HG03565 (cell line): ENCODE measurements around the gene VWA7.
"Not testable (repeated sequence)": the region's sequence is repeated elsewhere in the genome, so short reads cannot be mapped to it uniquely, and the experiment has no call there.

Experiments used
- ATAC-seq: cut with Tn5 transposase; IDR thresholded peaks from one replicate; pipeline ENCODE4 v1.9.1; 2021; ENCODE audit warnings: mild to moderate bottlenecking, moderate library complexity; ENCODE audit not compliant: unreplicated experiment

The VWA7 gene

GRCh38 chr6:31805939-31806469 is 28.9 kb upstream of the VWA7 start:
- ATAC-seq: no peak

- not testable (repeated sequence) for ATAC-seq
Observed at GRCh38 chr6:31801031-31801927, 24.2 kb upstream of the VWA7 start.

- ATAC-seq: no peak
Observed at GRCh38 chr6:31799781-31800180, 22.7 kb upstream of the VWA7 start.

GRCh38 chr6:31797588-31797987 is 20.5 kb upstream of the VWA7 start:
- no peak for ATAC-seq

- no peak for ATAC-seq
Observed at GRCh38 chr6:31796993-31797385, 19.9 kb upstream of the VWA7 start.

GRCh38 chr6:31795616-31796298 is 18.6 kb upstream of the VWA7 start, which contains the start of gene VARS1:
Gene VARS1 (minus strand): TSS chr6:31795752. CDS start chr6:31795217, 535 bp downstream.
- ATAC-seq: peak; percentile 63

- no peak for ATAC-seq
Observed at GRCh38 chr6:31794866-31795615, 17.9 kb upstream of the VWA7 start.

GRCh38 chr6:31794294-31794865 is 17.3 kb upstream of the VWA7 start:
- no peak for ATAC-seq

- ATAC-seq: not testable (repeated sequence)
Observed at GRCh38 chr6:31793927-31794245, 16.8 kb upstream of the VWA7 start.

- ATAC-seq: no peak
Observed at GRCh38 chr6:31792761-31793171, 15.6 kb upstream of the VWA7 start.

GRCh38 chr6:31792090-31792374 is 14.9 kb upstream of the VWA7 start:
- ATAC-seq: no peak

GRCh38 chr6:31791324-31792089 is 14.4 kb upstream of the VWA7 start:
- ATAC-seq: no peak

- ATAC-seq: no peak
Observed at GRCh38 chr6:31785475-31785874, 8.3 kb upstream of the VWA7 start.

GRCh38 chr6:31784098-31784925 is 7.2 kb upstream of the VWA7 start:
- ATAC-seq: no peak

GRCh38 chr6:31782126-31782855 is 5.2 kb upstream of the VWA7 start:
- ATAC-seq: no peak

- no peak for ATAC-seq
Observed at GRCh38 chr6:31781244-31782125, 4.4 kb upstream of the VWA7 start.

- ATAC-seq: no peak
Observed at GRCh38 chr6:31780507-31781243, 3.5 kb upstream of the VWA7 start.
